Duodenal mucosa (tissue), 2 donors: ENCODE data around the gene IGDCC3.

Source experiments
- H3K27ac ChIP-seq: one replicate; pipeline ENCODE4 v1.7.0; 2013; ENCODE audit warnings: low read depth, low read length
- H3K27me3 ChIP-seq, 2 donors: one replicate each; pipeline ENCODE4 v1.7.0; 2013; ENCODE audit warnings: low read length in 2 of 2, control low read depth in 1 of 2; ENCODE audit not compliant: insufficient read depth in 2 of 2, control insufficient read depth in 1 of 2
- H3K36me3 ChIP-seq, 2 donors: one replicate each; pipeline ENCODE4 v1.7.0; 2013; ENCODE audit warnings: low read length in 2 of 2, control low read depth in 1 of 2; ENCODE audit not compliant: insufficient read depth in 2 of 2, control insufficient read depth in 1 of 2
- H3K4me1 ChIP-seq, 2 donors: one replicate each; pipeline ENCODE4 v1.7.0; 2013; ENCODE audit warnings: low read length in 2 of 2, control low read depth in 1 of 2; ENCODE audit not compliant: insufficient read depth in 2 of 2, control insufficient read depth in 1 of 2
- H3K4me3 ChIP-seq, 2 donors: one replicate each; pipeline ENCODE4 v1.7.0; 2013; ENCODE audit warnings: low read length in 2 of 2, low read depth in 1 of 2
- H3K9ac ChIP-seq, 2 donors: one replicate each; pipeline ENCODE4 v1.7.0; 2013; ENCODE audit warnings: low read length in 2 of 2, low read depth in 1 of 2
- H3K9me3 ChIP-seq, 2 donors: one replicate each; pipeline ENCODE4 v1.7.0; 2013; ENCODE audit warnings: low read length in 2 of 2, control low read depth in 1 of 2; ENCODE audit not compliant: control insufficient read depth in 1 of 2

IGDCC3 gene

GRCh38 chr15:65311760-65312159 lies 66.0 kb downstream of the IGDCC3 start:
- no peaks in the 10 kb centered on the region for H3K9me3 ChIP-seq
- no peaks in the 10 kb centered on the region for H3K36me3 ChIP-seq
- no peaks in the 10 kb centered on the region for H3K4me1 ChIP-seq
- H3K27ac ChIP-seq, result no peak overlapping the region
- no peak overlapping the region for H3K4me3 ChIP-seq
- no peak overlapping the region for H3K9ac ChIP-seq
- no peaks in the 10 kb centered on the region for H3K27me3 ChIP-seq

- Histone ChIP-seq H3K4me3 (no peak overlapping the region), H3K36me3 (no peaks in the 10 kb centered on the region), H3K4me1 (no peaks in the 10 kb centered on the region), H3K9me3 (no peaks in the 10 kb centered on the region), H3K9ac (no peak overlapping the region), H3K27ac (no peak overlapping the region), H3K27me3 (no peaks in the 10 kb centered on the region)
Measured at GRCh38 chr15:65310431-65311137, 67.2 kb downstream of the IGDCC3 start.

DNA sequence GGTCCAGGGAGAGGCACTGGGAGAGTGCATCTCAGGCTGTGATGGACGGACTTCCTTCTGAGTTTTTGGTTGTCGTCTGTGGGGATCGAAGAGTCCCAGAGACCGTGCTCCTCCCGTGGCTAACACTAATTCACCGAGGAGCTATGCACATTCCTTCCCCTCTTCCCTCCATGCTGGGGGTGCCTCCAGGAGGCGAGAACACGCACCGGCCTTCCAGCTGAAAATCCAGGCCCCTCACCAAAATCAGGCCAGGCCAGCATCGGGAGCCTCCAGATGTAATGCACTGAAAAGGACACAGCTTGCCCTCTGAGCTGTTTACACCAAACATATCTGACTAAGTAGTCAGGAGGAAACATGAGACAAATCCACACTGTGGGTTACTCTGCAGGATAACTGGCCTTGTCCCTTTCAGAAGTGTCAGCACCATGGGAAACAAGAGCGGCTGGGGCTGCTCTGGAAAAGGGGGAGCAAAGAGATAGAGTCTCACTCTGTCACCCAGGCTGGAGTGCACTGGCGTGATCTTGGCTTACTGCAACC lies 67.9 kb downstream of the IGDCC3 start:
- Histone ChIP-seq H3K27ac (no peak overlapping the region), H3K36me3 (no peaks in the 10 kb centered on the region), H3K9ac (no peak overlapping the region), H3K4me3 (no peak overlapping the region), H3K27me3 (no peaks in the 10 kb centered on the region), H3K9me3 (no peaks in the 10 kb centered on the region), H3K4me1 (peaks cover 4% of the 10 kb centered on the region in 2 donors)

- Histone ChIP-seq H3K36me3 (no peaks in the 10 kb centered on the region), H3K4me1 (peaks cover 9 to 13% of the 10 kb centered on the region in 2 donors), H3K27ac (no peak overlapping the region), H3K9me3 (no peaks in the 10 kb centered on the region), H3K9ac (no peak overlapping the region), H3K27me3 (no peaks in the 10 kb centered on the region), H3K4me3 (no peak overlapping the region)
Measured at GRCh38 chr15:65307978-65308377, 69.8 kb downstream of the IGDCC3 start.

- Histone ChIP-seq H3K4me1 (peaks cover 9 to 13% of the 10 kb centered on the region in 2 donors), H3K36me3 (no peaks in the 10 kb centered on the region)
Measured at GRCh38 chr15:65306551-65306950, 71.3 kb downstream of the IGDCC3 start.

DNA sequence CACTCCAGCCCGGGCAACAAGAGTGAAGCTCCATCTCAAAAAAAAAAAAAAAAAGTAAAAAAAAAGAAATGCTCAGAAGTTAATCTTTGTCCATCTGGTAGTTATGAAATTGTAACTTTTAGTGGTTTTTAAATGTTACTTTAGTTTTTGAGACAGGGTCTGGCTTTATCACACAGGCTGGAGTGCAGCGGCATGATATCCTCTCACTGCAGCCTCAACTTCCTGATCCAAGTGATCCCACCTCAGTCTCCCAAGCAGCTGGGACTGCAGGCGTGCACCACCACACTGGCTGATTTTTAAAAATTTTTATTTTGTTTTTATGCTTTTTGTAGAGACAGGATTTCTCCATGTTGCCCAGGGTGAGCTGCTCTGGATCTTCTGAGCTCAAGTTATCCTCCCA lies 72.0 kb downstream of the IGDCC3 start:
- no peak overlapping the region for H3K27ac ChIP-seq
- H3K4me3 ChIP-seq, result no peak overlapping the region
- no peaks in the 10 kb centered on the region for H3K36me3 ChIP-seq
- H3K27me3 ChIP-seq, result no peaks in the 10 kb centered on the region
- H3K9me3 ChIP-seq, result no peaks in the 10 kb centered on the region
- no peak overlapping the region for H3K9ac ChIP-seq
- peaks cover 9 to 13% of the 10 kb centered on the region in 2 donors for H3K4me1 ChIP-seq

More at GRCh38 chr15:65306551-65306950, 71.3 kb downstream of the IGDCC3 start:
- Histone ChIP-seq H3K9ac (no peak overlapping the region), H3K27me3 (no peaks in the 10 kb centered on the region), H3K9me3 (no peaks in the 10 kb centered on the region), H3K27ac (no peak overlapping the region), H3K4me3 (no peak overlapping the region)

- Histone ChIP-seq H3K9ac (peak overlapping the region; percentile 55 to 80), H3K9me3 (no peaks in the 10 kb centered on the region), H3K4me1 (peaks cover 9 to 13% of the 10 kb centered on the region in 2 donors), H3K36me3 (no peaks in the 10 kb centered on the region), H3K27me3 (no peaks in the 10 kb centered on the region), H3K4me3 (peak overlapping the region; percentile 24 to 55), H3K27ac (peak overlapping the region; percentile 20)
Measured at GRCh38 chr15:65305150-65305758, 72.5 kb downstream of the IGDCC3 start.

- Histone ChIP-seq H3K27ac (peak within 1 kb of the TSS; percentile 20), H3K9me3 (no peaks in the 10 kb centered on the region), H3K36me3 (no peaks in the 10 kb centered on the region), H3K27me3 (no peaks in the 10 kb centered on the region), H3K4me1 (peaks cover 9 to 13% of the 10 kb centered on the region in 2 donors), H3K4me3 (peak within 1 kb of the TSS; percentile 77 to 88), H3K9ac (peak within 1 kb of the TSS; percentile 55 to 80)
Measured at GRCh38 chr15:65304381-65305149, 73.2 kb downstream of the IGDCC3 start, which contains the start of gene RNU5B-1. Gene RNU5B-1, plus strand, starts transcription at chr15:65304677.

- Histone ChIP-seq H3K9me3 (no peaks in the 10 kb centered on the region), H3K4me1 (peaks cover 9 to 13% of the 10 kb centered on the region in 2 donors), H3K27me3 (no peaks in the 10 kb centered on the region), H3K4me3 (peak overlapping the region; percentile 77 to 88), H3K36me3 (no peaks in the 10 kb centered on the region), H3K9ac (peak overlapping the region; percentile 55 to 80), H3K27ac (peak overlapping the region; percentile 20)
Measured at GRCh38 chr15:65303687-65304380, 74.0 kb downstream of the IGDCC3 start.
